Endothelial cell of umbilical vein (primary cell): ENCODE data around the gene SCTR. TPM values are rescaled to one million over a fixed set of nuclear protein-coding genes. Genes with fewer than 3 reads are reported as not detected.

Experiments used
- BruUV-seq: library from RNA; stranded (reverse); fragments of 400-500 nt; replicated peaks from 2 replicates; lab custom pipeline; 2021; lab: Mats Ljungman, UMichigan
- CTCF ChIA-PET: fragments of 300-600, 350-600 bp; sonication (Branson Sonifier 250); formaldehyde crosslinking; loops from one replicate; lab custom pipeline; 2021; ENCODE audit warnings: antibody characterized with exemption, inconsistent platforms; lab: Charles Lee
- POLR2A ChIA-PET: fragments of 300-600, 350-600 bp; sonication (Branson Sonifier 250); formaldehyde crosslinking; loops from one replicate; lab custom pipeline; 2021; ENCODE audit warnings: antibody characterized with exemption, inconsistent platforms; lab: Charles Lee
- DNase-seq: peaks from one replicate; pipeline ENCODE4 v3.0.0-alpha.2; 2011; ENCODE audit warnings: low read depth, low spot score
- FAIRE-seq: peaks from 2 replicates; lab custom pipeline; 2011; peaks lifted over from hg19 to GRCh38; lab: Jason Lieb, UNC
- H2AFZ ChIP-seq: 2 replicates; pipeline ENCODE4 v1.6.0; 2012; ENCODE audit warnings: low read depth, low read length, control low read depth, inconsistent platforms
- H3K27ac ChIP-seq: 2 replicates; pipeline ENCODE4 v1.5.1; 2011; ENCODE audit warnings: low read depth, mild to moderate bottlenecking, control low read depth, low read length, moderate library complexity; ENCODE audit not compliant: insufficient read depth
- H3K27me3 ChIP-seq, 2 experiments: 2 replicates each; pipeline versions ENCODE4 v1.6.0 to v1.6.1; 2011; ENCODE audit warnings: low read length in 2 of 2, mixed read lengths in 1 of 2; ENCODE audit not compliant: control insufficient read depth in 2 of 2, insufficient read depth in 2 of 2
- H3K36me3 ChIP-seq, 2 experiments: 2 replicates in 1 of 2; 3 replicates in 1 of 2; pipeline ENCODE4 v1.5.1; 2011; ENCODE audit warnings: low read length in 2 of 2, mild to moderate bottlenecking in 1 of 2, moderate library complexity in 1 of 2; ENCODE audit not compliant: control insufficient read depth in 2 of 2, insufficient read depth in 2 of 2; ENCODE audit errors: extremely low read depth in 1 of 2
- H3K4me1 ChIP-seq: 3 replicates; pipeline ENCODE4 v1.5.1; 2011; ENCODE audit warnings: mild to moderate bottlenecking, low read length; ENCODE audit not compliant: control insufficient read depth, insufficient read depth; ENCODE audit errors: extremely low read depth
- H3K4me2 ChIP-seq: 2 replicates; pipeline ENCODE4 v1.6.1; 2011; ENCODE audit warnings: low read length, control low read depth, mixed read lengths; ENCODE audit not compliant: insufficient read depth
- H3K4me3 ChIP-seq, 3 experiments: fragments of 200-600 bp in 1 of 3; sonication (generic), shearing (Covaris generic) in 1 of 3; replicated peaks in 1 of 3; 2 replicates each; pipeline ENCODE4 v1.5.1; 2011 to 2016; ENCODE audit warnings: control low read depth in 3 of 3, low read length in 3 of 3, mild to moderate bottlenecking in 2 of 3, inconsistent platforms in 1 of 3, low read depth in 1 of 3, moderate library complexity in 1 of 3; ENCODE audit not compliant: insufficient read depth in 1 of 3
- H3K79me2 ChIP-seq: 2 replicates; pipeline ENCODE4 v1.6.0; 2012; ENCODE audit warnings: low read length, inconsistent platforms; ENCODE audit not compliant: control insufficient read depth, insufficient read depth
- H3K9ac ChIP-seq: replicated peaks from 2 replicates; pipeline ENCODE3; 2011; ENCODE audit warnings: low read length, control low read depth; ENCODE audit not compliant: insufficient read depth; ENCODE audit errors: extremely low read depth
- H3K9me1 ChIP-seq: replicated peaks from 3 replicates; pipeline ENCODE4 v1.6.0; 2011; ENCODE audit warnings: mild to moderate bottlenecking, low read length; ENCODE audit not compliant: control insufficient read depth, insufficient read depth; ENCODE audit errors: extremely low read depth
- H3K9me3 ChIP-seq: replicated peaks from 2 replicates; pipeline ENCODE4 v1.5.1; 2012; ENCODE audit warnings: low read length, inconsistent platforms; ENCODE audit not compliant: control insufficient read depth, insufficient read depth
- H4K20me1 ChIP-seq: replicated peaks from 2 replicates; pipeline ENCODE3; 2011; ENCODE audit warnings: mild to moderate bottlenecking, low read length; ENCODE audit not compliant: control insufficient read depth, insufficient read depth; ENCODE audit errors: extremely low read depth
- CTCF ChIP-seq, 2 donors: IDR thresholded peaks; 1 replicate in 1 of 2; 2 replicates in 1 of 2; pipeline ENCODE4 v1.5.1; 2011; ENCODE audit warnings: low read length in 2 of 2, mild to moderate bottlenecking in 2 of 2, moderate library complexity in 2 of 2, control low read depth in 1 of 2, inconsistent platforms in 1 of 2, low read depth in 1 of 2; ENCODE audit not compliant: insufficient read depth in 1 of 2; ENCODE audit errors: extremely low read depth in 1 of 2
- EZH2 ChIP-seq: IDR thresholded peaks from 2 replicates; pipeline ENCODE4 v1.6.1; 2012; ENCODE audit warnings: borderline replicate concordance, low read depth, mild to moderate bottlenecking, moderate library complexity, low read length, inconsistent platforms; ENCODE audit not compliant: severe bottlenecking
- FOS ChIP-seq: IDR thresholded peaks from 2 replicates; pipeline ENCODE4 v1.6.1; 2011; ENCODE audit warnings: mild to moderate bottlenecking, low read length, moderate library complexity, borderline replicate concordance; ENCODE audit not compliant: insufficient read depth
- GATA2 ChIP-seq: IDR thresholded peaks from 2 replicates; pipeline ENCODE4 v1.7.0; 2011; ENCODE audit warnings: low read depth, mild to moderate bottlenecking, moderate library complexity, mixed read lengths, low read length; ENCODE audit not compliant: insufficient read length, insufficient read depth
- JUN ChIP-seq: IDR thresholded peaks from 2 replicates; pipeline ENCODE4 v1.6.1; 2011; ENCODE audit warnings: borderline replicate concordance, low read depth; ENCODE audit not compliant: insufficient read length, insufficient read depth
- MAX ChIP-seq: IDR thresholded peaks from 2 replicates; pipeline ENCODE4 v1.6.1; 2011; ENCODE audit not compliant: insufficient read depth, insufficient read length
- MYC ChIP-seq: IDR thresholded peaks from one replicate; pipeline ENCODE4 v1.6.1; 2011; ENCODE audit warnings: mild to moderate bottlenecking, low read depth, low read length
- POLR2A ChIP-seq: IDR thresholded peaks from 2 replicates; pipeline ENCODE4 v1.6.1; 2012; ENCODE audit warnings: low read depth, mild to moderate bottlenecking, control low read depth, low read length
- POLR2AphosphoS5 ChIP-seq: IDR thresholded peaks from 2 replicates; pipeline ENCODE4 v1.6.1; 2012; ENCODE audit warnings: low read depth, mild to moderate bottlenecking, control low read depth, low read length, moderate library complexity; ENCODE audit not compliant: insufficient read depth
- dilution Hi-C: fragments of 300-500 bp; cut with MboI; formaldehyde crosslinking; loops from one replicate; pipeline ENCODE4 v1.15.0; 2019; ENCODE audit warnings: low sequenced_read_pairs; ENCODE audit not compliant: extremely low pct_ligation_motif_present
- intact Hi-C: fragments of 100-400 bp; cut with micrococcal nuclease; formaldehyde crosslinking; loops from one replicate; pipeline ENCODE4 v1.10.0; 2022
- polyA plus RNA-seq, 4 experiments: library from polyadenylated mRNA; depleted of rRNA in 3 of 4; stranded (reverse) in 3 of 4; unstranded in 1 of 4; fragments of >200 nt; gene quantifications; 2 replicates each; pipeline versions ENCODE4 v1.2.1 to v1.2.3, GENCODE V29; 2011 to 2012; ENCODE audit warnings: missing spikeins in 1 of 4
- total RNA-seq: library from RNA; stranded (reverse); gene quantifications from 2 replicates; pipeline ENCODE4 v1.2.3, GENCODE V29; 2021

The SCTR gene
- total and polyA plus RNA-seq, 2 donors (not counting 3 experiments of a cell fraction or from before 2014, with no cell fraction given): not detected

- Histone ChIP-seq H4K20me1 (no peaks in the 10 kb centered on the region), H3K27ac (no peak overlapping the region), H3K27me3 (peaks cover 3% of the 10 kb centered on the region in 2 experiments), H3K4me1 (no peaks in the 10 kb centered on the region), H3K4me2 (no peak overlapping the region), H3K9ac (no peak overlapping the region), H3K9me1 (no peaks in the 10 kb centered on the region), H3K36me3 (no peaks in the 10 kb centered on the region), H3K79me2 (no peaks in the 10 kb centered on the region), H2AFZ (no peak overlapping the region), H3K9me3 (no peaks in the 10 kb centered on the region), H3K4me3 (no peak overlapping the region)
- FAIRE-seq (no peak), DNase-seq (no peak)
- ChIA-PET CTCF (no interaction called here), POLR2A (no interaction called here)
- dilution Hi-C loops (no loop called here), intact Hi-C loops (no loop called here)
- no TSS peak for BruUV-seq
- no peak for TF ChIP-seq POLR2AphosphoS5
- TF ChIP-seq GATA2: no peak
- TF ChIP-seq CTCF (IDR thresholded peaks at IDR 0.05; ENCODE audit: extremely low read depth in 1 of 2, insufficient read depth in 1 of 2, low read depth in 1 of 2, low read length in 2 of 2): no peak
- no peak for TF ChIP-seq MYC
- no peak for TF ChIP-seq MAX
- no peak for TF ChIP-seq POLR2A
- no peak for TF ChIP-seq JUN
- no peak for TF ChIP-seq FOS
- no peak for TF ChIP-seq EZH2
These were observed 54.5 kb downstream of the SCTR start for GRCh38 chr2:119469661-119470297.
